Liver (tissue), 3 donors: ENCODE results near the gene CLTA.

Experiments
- FOXA2 ChIP-seq: IDR thresholded peaks from 2 replicates; pipeline ENCODE4 v1.6.1; 2016; ENCODE audit warnings: antibody characterized with exemption
- HNF4G ChIP-seq: IDR thresholded peaks from 2 replicates; pipeline ENCODE4 v1.6.1; 2016; ENCODE audit warnings: antibody characterized with exemption
- TAF1 ChIP-seq: conservative IDR thresholded peaks from 2 replicates; pipeline ENCODE4 v1.6.1; 2016; ENCODE audit warnings: antibody characterized with exemption, mild to moderate bottlenecking
- YY1 ChIP-seq: IDR thresholded peaks from 2 replicates; pipeline ENCODE4 v1.6.1; 2016; ENCODE audit warnings: antibody characterized with exemption, mild to moderate bottlenecking
- TF ChIP-seq, protein P1 (sequence below): fragments of 150-350 bp; IDR thresholded peaks from 2 replicates; pipeline ENCODE4 v1.5.1; 2017; ENCODE audit warnings: improper control_type of control experiment, low read depth, low read length; ENCODE audit not compliant: missing input control
- TF ChIP-seq, protein P2 (sequence below): IDR thresholded peaks from 2 replicates; pipeline ENCODE4 v1.6.1; 2016; ENCODE audit warnings: antibody characterized with exemption
- TF ChIP-seq, protein P3 (sequence below): IDR thresholded peaks from 2 replicates; pipeline ENCODE4 v1.6.1; 2016; ENCODE audit warnings: antibody characterized with exemption, mild to moderate bottlenecking
- donor health status: healthy.
- donor health status: healthy.

DNA sequence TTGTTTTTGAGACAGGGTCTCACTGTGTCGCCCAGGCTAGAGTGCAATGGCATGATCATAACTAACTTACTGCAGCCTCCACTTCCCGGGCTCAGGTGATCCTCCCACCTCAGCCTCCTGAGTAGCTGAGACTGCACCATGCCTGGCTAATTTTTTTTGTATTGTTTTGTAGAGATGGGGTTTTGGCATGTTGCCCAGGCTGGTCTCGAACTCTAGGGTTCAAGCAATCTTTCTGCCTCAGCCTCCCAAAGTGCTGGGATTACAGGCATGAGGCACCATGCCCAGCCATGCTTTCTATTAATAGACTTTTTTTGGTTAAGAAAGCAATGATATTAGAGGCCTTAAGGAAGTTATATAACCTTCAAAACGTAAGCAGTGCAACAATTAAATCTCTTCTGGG, 23.3 kb downstream of the CLTA start:
- TF ChIP-seq, protein P1, sequence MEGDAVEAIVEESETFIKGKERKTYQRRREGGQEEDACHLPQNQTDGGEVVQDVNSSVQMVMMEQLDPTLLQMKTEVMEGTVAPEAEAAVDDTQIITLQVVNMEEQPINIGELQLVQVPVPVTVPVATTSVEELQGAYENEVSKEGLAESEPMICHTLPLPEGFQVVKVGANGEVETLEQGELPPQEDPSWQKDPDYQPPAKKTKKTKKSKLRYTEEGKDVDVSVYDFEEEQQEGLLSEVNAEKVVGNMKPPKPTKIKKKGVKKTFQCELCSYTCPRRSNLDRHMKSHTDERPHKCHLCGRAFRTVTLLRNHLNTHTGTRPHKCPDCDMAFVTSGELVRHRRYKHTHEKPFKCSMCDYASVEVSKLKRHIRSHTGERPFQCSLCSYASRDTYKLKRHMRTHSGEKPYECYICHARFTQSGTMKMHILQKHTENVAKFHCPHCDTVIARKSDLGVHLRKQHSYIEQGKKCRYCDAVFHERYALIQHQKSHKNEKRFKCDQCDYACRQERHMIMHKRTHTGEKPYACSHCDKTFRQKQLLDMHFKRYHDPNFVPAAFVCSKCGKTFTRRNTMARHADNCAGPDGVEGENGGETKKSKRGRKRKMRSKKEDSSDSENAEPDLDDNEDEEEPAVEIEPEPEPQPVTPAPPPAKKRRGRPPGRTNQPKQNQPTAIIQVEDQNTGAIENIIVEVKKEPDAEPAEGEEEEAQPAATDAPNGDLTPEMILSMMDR = no peak
- TF ChIP-seq, protein P2, sequence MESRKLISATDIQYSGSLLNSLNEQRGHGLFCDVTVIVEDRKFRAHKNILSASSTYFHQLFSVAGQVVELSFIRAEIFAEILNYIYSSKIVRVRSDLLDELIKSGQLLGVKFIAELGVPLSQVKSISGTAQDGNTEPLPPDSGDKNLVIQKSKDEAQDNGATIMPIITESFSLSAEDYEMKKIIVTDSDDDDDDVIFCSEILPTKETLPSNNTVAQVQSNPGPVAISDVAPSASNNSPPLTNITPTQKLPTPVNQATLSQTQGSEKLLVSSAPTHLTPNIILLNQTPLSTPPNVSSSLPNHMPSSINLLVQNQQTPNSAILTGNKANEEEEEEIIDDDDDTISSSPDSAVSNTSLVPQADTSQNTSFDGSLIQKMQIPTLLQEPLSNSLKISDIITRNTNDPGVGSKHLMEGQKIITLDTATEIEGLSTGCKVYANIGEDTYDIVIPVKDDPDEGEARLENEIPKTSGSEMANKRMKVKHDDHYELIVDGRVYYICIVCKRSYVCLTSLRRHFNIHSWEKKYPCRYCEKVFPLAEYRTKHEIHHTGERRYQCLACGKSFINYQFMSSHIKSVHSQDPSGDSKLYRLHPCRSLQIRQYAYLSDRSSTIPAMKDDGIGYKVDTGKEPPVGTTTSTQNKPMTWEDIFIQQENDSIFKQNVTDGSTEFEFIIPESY = no peak
- no peak for TF ChIP-seq TAF1
- no peak for TF ChIP-seq YY1
- TF ChIP-seq HNF4G = no peak
- no peak for TF ChIP-seq FOXA2
- TF ChIP-seq, protein P3, sequence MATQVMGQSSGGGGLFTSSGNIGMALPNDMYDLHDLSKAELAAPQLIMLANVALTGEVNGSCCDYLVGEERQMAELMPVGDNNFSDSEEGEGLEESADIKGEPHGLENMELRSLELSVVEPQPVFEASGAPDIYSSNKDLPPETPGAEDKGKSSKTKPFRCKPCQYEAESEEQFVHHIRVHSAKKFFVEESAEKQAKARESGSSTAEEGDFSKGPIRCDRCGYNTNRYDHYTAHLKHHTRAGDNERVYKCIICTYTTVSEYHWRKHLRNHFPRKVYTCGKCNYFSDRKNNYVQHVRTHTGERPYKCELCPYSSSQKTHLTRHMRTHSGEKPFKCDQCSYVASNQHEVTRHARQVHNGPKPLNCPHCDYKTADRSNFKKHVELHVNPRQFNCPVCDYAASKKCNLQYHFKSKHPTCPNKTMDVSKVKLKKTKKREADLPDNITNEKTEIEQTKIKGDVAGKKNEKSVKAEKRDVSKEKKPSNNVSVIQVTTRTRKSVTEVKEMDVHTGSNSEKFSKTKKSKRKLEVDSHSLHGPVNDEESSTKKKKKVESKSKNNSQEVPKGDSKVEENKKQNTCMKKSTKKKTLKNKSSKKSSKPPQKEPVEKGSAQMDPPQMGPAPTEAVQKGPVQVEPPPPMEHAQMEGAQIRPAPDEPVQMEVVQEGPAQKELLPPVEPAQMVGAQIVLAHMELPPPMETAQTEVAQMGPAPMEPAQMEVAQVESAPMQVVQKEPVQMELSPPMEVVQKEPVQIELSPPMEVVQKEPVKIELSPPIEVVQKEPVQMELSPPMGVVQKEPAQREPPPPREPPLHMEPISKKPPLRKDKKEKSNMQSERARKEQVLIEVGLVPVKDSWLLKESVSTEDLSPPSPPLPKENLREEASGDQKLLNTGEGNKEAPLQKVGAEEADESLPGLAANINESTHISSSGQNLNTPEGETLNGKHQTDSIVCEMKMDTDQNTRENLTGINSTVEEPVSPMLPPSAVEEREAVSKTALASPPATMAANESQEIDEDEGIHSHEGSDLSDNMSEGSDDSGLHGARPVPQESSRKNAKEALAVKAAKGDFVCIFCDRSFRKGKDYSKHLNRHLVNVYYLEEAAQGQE = no peak
